SKM-1 treated with dmso at 0.1 percent for 144 hours (cell line): ENCODE measurements around the gene PRDM15.

Experiments used
- DNase-seq: peaks from one replicate; lab custom pipeline; 2025; ENCODE audit not compliant: unreplicated experiment; lab: John Stamatoyannopoulos, UW

Gene PRDM15

DNA sequence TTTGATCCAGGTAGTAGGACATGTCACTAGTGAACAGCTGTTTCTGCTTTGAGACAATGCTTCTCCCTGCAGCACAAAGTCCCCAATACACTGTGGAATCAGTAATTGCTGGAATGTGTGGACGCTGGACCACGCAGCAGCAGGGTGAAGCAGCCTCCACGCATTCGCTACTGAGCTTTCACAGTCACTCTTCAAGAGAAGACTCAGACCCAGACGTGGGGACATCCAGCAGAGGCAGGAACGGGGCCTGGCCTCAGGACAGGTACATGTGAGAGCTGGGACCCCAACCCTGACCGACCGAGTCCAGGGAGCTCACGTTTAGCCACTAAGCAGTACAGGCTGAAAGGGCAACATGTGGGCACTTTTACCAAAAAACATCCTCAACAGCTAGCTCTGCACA, 34.1 kb upstream of the PRDM15 start:
- DNase-seq = no peak

DNA sequence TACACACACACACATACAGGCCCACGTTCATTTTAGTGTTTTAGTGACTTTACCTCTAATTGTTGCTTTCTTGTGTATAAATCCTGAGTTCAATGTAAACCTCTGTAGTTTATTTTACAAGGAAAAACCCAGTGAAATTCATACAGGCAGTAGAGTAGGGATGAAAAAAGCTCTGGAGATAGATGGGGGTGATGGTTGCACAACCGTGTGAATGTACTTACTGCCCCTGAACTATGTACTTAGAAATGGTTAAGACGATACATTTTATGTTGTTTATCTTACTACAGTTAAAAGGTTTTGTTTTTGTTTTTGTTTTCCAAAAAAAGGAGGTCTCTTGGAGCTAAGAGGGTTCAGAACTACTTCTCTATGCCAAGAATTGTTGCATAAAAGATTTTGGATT, 29.7 kb upstream of the PRDM15 start:
- DNase-seq = no peak

DNA sequence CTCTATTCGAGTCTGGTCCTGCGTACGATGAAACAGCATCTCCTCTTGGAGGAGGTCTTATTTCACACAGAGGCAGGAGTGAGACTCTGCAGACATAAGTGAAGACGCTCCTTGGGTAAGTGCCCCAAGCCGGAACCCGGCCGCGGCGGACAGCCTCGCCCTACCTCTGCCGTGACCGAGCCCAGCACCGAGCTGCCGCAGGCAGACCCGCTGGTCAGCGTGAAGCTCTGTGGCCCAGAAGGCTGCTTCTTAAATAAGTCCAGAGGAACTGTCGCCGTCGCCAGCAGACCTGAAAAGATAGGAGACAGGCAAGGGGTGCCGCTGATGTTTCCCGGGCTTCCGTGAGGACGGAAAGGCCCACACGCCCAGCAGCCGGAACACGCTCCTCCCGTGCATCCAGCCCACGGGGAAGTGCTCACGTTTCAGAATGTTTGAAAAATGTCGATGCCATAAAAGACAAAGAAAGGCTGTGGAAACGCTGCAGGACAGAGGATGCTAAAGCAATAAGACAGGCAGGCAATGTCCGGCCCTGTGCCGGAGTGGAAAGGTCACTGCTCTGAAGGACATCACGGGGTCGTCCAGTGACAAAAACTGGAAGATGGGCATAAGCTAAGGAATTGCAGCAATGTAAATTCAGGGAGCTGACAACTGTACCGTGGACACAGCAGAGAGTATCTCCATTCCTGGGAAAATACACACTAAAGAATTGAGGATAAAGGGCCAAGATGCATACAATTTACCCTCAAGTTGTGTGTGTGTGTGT, 28.5 kb upstream of the PRDM15 start:
- no peak for DNase-seq

DNA sequence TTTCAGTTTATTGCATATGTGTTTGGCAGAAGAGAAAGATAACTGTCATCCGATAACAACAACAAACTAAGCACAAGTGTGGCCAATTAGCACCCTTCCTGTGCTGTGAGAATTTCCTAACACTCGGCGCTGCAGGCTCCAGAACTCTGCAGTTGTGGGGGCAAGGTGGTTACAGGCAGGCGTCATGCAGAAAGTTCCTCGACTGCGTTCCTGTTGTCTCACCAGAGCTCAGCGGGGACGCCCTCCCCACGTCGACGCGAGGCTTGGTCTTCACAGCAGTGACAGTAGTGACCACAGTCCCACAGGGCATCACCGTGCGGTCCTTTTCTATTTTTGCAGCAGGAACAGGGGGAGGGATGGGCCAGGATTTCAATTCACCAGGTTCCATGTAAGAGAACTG, 27.6 kb upstream of the PRDM15 start:
- DNase-seq = no peak

DNA sequence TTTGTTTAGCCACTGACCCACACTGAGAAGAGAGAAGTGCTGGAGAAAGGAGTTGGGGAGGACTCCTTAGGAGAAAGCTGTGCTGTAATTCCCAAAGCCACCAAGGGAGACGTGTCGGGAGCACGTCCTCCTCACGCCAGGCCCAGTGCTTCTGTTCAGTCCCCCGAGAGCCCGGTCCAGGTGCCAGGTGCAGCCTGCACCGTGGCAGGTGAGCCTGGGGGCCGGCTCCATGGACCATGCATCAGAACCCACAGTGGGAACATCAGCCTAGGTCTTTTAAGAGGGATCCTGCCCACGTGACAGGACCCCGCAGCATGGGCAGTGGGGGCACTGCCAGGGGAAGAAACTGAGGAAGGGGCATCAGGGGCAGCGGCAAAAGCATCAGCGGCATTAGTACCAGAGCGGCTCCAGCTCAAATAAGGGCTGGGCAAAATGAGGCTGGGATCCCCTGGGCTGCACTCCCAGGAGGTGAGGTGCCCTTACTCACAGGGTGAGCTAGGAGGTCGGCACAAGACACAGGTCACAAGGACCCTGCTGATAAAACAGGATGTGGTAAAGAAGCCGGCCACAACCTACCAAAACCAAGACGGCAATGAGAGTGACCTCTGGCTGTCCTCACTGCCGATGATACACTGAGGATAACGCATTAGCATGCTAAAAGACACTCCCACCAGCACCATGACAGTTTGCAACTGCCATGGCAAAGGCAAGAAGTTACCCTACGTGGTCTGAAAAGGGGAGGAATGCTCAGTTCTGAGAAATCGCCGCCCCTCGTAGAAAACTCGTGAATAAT, 24.6 kb upstream of the PRDM15 start:
- DNase-seq = no peak

DNA sequence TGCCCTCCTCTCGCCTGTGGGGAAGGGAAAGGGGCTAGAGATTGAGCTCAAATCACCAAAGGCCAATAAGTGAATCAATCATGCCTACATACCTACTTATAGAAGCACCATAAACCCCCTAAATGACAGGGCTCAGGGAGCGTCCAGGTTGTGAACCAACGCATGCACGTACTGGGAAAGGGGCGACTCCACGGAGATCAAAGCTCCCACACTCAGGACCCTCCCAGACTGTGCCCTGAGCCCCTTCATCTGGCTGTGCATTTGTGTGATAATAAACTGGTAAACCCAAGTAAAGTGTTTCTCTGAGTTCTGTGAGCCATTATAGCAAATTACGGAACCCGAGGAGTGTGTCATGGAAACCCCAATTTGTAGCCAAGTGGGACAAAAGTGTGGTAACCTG, 23.8 kb upstream of the PRDM15 start:
- DNase-seq = no peak

DNA sequence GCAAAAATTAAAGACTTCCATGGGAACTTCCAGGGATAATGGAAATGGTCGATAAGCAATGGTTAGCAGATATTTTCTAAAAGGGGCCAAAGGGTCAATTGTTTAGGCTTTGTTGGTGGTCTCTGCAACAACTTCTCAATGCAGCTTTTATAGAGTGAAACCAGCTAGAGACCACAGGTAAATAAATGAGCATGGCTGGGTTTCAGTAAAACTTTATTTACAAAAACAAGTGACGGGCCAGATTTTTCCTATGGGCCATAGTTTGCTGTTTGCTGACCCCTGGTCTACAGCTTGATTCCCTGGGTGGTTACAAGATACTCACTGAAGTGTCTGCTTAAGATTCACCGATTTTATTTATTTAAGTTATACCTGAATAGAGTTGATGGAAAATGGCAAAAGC, 22.6 kb upstream of the PRDM15 start:
- DNase-seq = no peak

DNA sequence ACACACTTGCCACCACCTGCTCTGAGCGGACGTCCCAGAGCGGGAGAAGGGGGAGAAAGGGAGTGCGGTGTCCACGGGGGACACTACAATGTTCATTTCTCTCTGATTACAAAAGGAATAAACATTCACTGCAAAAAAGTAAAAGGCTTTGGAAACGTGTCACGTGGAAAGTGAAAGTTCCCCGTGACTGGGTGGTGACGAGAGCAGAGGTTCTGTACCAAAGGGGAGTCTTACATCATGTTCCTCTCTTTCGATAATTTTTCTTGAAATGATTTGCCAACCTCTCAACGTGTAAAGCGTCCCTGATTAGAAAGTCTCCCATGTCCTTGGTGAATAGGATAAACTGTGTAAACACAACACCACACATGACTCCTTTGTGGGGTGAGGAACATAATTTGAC, 22.0 kb upstream of the PRDM15 start:
- DNase-seq = no peak

DNA sequence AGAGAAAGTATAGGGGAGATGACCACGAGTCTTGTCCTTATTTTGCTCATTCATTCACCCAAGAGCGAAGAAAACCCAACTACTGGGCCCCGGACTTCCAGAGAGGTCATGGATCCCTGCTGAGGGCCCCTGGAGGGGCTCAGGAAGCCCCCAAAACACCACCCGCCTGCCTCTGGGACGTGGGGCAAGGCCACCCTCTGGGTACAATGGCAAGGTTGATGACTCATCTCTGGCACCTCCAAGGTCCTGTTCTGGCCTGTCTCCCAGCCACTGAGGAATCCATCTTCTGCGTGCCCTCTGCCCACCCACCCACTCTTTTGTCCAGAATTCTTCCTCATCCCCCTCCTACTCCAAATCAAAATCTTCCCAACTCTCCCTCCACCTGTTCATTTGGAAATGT, 21.3 kb upstream of the PRDM15 start:
- DNase-seq = no peak

DNA sequence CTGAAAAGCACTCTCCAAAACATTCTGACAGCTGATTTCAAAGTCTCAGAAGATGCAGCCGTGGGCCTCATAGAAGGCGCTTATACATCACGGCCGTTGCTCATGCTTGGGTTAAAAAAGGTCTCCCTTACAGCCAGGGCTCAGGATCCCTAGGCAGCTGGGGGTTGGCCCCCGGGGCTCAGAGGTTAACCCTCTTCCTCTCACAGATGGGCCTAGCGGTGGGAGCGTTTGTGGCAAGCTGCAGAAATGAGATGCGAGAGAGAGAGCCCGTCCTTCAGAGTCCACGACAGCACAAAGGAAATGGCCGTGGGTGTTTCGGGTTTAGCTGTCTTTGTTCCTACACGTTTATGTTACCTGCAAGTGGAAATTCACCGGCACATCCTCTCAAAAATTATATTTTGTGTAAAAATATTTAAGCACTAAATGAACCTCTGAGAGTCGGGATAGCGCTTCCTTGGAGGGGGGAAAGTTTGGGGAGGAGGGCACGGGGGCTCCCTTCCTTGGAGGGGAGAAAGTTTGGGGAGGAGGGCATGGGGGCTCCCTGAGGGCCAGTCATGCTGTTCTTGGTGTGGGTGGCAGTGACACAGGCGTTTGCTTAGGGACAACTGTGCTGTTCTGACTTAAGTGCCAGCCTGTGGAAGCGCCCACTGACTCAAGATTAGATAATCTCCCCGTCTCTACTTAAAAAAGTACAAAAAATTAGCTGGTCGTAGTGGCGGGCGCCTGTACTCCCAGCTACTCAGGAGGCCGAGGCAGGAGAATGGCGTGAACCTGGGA, 20.5 kb upstream of the PRDM15 start:
- no peak for DNase-seq

DNA sequence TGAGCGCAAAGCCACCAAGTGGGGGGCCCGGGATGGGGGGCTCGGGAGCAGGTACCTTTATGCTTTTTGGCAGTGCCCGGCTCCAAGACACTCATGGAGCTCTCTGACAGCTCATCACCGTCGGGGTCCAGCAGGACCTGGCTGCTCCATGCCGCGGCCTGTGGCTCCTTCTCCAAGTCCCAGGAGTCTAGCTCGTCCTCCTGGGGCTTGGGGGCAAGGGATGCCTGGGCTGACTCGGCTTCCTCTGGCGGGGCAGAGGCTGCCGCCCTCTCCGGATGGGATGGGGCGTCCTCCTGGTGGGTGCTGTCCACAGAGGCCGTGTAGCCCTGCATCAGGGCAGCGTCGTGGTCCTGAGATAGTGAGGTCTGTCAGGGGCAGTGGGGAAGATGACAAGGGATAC, 19.9 kb upstream of the PRDM15 start:
- no peak for DNase-seq

DNA sequence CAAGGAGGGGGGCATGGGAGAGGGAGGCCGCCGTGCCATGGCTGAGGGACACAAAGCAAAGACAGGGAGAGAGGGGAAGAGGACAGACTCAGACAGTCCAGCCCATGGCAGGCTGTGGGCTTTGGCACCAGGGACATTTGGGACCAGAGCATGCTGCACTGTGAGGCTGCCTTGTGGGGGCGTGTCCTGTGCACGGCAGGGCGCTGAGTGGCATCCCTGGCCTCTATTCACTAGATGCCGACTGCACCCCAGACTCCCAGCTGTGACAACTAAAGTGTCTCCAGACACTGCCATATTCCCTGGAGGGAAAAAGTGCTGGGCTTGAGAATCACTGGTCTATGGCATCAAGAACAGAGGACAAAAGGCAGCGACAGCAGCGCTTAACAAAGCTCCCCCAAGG, 18.6 kb upstream of the PRDM15 start:
- DNase-seq = no peak

DNA sequence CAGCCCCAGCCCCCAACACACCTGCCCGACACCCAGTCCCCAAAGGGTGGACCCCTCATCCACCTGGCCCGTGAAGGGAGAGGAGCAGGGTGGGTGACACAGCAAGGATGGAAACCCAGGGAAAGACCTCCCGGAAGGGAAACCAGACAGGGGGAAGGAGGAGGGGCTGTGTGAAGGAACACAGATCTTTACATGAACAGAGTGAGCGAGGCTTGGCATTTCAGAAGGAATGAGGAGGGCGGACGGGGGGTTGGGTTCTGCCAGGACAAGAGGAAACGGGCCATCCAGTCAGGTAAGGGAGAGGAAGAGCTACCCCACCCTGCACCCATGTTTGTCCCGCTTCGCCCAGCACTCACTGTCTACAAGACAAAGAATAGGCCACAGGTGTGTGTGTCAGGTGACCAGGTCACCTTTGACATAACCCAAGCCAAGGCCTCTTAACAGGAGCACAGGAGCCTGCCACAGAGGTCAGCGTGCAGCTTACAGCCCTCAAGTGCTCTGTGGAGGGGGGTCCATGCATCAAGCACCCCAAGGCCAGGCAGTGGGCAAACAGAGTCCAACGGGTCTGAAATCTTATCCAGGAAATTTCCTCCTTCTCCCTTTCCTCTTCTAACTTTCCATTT, 18.0 kb upstream of the PRDM15 start:
- no peak for DNase-seq

DNA sequence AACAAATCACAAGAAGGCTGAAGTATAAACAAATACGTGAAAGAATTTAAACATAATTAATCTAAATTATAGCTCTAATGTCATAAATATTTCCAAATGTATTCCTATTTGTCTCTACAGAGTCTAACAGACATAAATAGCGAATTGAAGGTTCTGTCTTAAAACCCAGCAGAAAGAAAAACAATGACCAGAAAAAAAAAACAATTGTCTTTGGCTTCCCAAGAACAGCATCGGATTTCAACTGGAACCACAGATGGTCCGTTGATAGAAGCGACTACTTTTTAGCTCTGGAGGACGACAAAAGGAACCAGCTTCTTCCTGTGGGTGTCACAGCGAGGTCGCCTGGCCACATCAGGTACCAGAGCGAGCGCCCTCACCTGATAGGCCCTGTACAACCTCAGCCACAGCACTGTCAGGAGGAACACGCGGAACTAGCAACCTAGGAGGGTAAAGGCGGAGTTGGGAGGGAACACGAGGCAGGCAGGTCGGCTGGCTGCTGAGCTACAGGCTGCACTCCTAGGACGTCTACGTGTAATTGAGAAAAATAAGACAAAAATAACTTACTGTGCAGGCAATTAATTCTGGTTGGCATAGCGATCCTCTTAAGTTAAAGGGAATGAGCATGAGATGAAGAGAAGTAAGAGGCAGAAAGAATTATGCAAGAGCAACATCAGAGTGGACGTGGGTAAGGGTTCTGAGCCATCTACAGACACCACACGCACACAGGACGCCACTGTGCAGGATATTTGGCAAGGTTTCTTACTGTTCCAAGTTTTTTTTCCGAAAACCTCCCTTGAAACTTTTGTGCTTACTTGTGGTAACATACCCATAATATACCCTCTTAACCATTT, 16.7 kb upstream of the PRDM15 start:
- no peak for DNase-seq

DNA sequence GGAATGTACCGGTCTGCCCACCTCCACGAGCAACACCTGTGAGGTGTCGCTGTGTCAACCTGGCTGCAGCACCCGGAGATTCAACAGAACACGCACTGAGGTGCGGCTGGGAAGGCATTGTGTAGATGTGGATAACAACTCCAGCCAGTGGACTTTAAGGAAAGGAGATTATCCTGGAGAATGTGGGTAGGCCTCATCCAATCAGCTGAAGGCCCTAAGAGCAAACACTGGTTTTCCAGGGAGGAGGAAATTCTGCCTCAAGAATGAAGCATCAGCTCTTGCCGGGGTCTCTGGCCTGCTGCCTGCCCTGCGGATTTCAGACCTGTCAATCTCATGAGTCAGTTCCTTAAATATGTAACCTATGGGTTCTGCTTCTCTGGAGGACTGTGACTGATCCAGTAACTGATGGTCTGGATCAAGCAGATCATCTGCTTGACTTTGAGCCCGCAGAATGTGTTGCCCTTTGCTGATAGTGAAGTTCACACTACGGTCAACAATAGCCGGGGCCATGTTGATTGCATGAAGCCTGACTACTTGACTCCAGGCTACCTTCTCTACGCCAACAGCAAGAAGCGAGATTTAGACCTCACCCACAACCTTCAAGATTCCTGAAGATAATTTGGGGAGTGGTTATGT, 15.9 kb upstream of the PRDM15 start:
- DNase-seq = no peak

DNA sequence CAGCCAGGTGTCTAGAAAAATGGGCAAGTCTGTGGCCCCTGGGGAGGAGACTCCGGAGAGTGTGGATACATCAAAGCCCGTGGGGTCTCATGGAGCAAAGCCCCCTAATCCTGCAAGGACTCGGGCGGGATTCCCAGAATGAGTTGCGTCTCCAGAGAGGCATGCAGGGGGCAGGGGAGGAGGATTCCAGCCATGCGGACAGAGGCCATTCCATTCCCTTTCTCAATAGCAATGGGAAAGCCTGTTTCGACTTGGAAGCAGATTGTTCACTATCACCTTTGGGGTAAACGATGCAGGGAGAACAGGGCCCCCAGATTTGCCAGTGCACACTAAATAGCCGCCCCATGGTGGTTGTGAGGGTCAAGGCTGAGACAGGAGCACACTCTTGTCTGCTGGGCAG, 15.4 kb upstream of the PRDM15 start:
- DNase-seq = no peak

DNA sequence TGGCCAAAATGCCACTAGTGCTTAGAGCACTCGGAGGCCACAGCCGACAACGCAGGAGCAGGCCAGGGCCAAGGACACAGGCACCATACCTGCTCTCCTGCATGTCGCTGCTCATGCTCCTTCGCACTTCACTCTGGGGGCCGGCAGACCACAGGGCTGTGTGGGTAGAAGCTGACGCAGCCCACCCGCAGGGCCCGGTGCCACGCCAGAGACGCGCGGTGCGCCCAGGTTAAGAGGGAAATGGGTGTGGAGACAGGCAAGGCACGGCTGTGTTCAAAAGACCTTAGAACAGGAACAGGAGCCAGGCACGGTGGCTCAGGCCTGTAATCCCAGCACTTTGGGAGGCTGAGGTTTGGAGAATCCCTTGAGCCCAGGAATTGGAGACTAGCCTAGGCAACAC, 13.6 kb upstream of the PRDM15 start:
- no peak for DNase-seq

DNA sequence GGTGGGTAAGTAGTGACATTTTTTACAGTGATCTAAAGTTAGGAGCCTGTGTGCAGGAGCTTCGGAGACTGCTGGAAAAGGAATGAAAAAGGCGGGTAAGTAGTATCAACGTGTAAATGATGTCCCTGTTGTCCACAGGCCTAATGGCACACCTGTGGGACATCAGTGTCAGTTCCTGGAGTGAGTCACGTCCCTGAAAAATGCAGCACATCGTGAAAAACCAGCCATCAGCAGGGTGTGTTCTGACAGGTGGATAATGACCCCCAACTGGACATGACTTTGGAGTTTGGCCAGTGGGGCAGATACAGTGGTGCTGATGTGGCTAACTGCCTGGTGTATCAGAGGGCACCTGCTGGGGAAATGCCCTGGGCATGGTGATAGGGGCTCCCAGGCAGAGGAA, 12.0 kb upstream of the PRDM15 start:
- no peak for DNase-seq

DNA sequence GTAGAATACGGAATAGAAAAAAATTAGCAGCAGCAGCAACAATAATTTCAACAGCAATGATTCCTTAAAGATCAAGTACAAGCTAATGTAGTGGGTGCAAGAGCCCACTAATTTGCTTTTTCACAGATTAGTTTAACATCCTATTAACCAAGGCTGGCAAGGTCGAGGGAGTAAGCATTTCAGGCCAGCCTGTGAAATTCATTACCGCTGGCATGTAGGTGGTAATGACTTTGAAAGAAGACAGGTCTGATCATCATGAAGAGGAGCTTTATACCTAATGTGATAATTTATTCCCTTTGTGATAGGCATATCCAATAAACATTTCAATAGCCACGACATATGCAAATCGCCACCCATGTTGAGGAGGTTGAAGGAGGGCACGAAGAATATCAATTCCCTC, 11.2 kb upstream of the PRDM15 start:
- DNase-seq = no peak

DNA sequence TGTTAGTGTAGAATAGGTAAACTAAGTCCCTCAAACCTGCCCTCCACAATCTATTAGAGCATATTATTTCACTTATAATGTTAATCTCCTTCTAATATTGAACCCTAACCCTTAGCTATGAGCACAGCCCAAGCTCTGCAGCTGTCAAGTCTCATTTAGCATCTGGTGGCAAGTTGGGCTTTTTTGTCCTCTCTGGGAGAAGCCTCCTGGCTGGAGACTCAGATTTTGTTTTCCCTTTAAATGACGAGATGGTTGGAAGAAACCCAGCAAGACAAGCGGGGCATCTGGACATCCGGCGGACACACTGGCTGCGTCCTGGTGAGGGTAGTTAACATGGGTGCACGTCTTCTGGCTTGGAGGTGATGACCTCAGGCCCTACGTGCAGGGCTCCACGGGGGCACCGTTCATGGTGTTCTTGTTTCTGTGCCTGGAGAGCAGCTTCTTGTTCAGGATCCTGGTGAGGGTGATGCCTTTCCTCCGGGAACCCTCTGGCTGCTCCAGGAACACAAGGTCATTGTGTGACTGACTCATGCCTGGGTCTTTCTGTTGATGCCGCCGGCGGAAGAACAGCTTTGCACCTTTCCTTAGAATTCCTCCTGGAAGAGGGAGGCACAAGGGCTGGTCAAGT, 9.7 kb upstream of the PRDM15 start:
- DNase-seq = no peak
